Fibroblast of the aortic adventitia (primary cell): ENCODE measurements around the gene SH3PXD2A. TPM values are rescaled to one million over a fixed set of nuclear protein-coding genes. Genes with fewer than 3 reads are reported as not detected.

Experiments
- DNase-seq: peaks from one replicate; pipeline ENCODE4 v3.0.0-alpha.2; 2010; ENCODE audit warnings: low read depth
- H3K4me3 ChIP-seq: 2 replicates; pipeline ENCODE4 v1.5.1; 2011; ENCODE audit warnings: low read depth, mild to moderate bottlenecking, control low read depth, low read length, moderate library complexity
- total RNA-seq: library from RNA; depleted of rRNA; stranded (reverse); fragments of >200 nt; gene quantifications from 2 replicates; pipeline ENCODE4 v1.2.3, GENCODE V29; 2012; ENCODE audit warnings: low replicate concordance
- TF ChIP-seq, protein P1 (sequence below): IDR thresholded peaks from 2 replicates; pipeline ENCODE4 v1.5.1; 2011; ENCODE audit warnings: mild to moderate bottlenecking, low read length, control low read depth, inconsistent platforms; ENCODE audit not compliant: insufficient read depth

SH3PXD2A gene
- total RNA-seq: 15.8 and 20.4 TPM in 2 replicates

GRCh38 chr10:103855424-103855823 lies at the start of gene SH3PXD2A:
SH3PXD2A (minus strand) TSS chr10:103855576; CDS start chr10:103855266, 310 bp downstream.
- peak within 1 kb of the TSS; percentile 74 for H3K4me3 ChIP-seq
- no peak for DNase-seq
- TF ChIP-seq, protein P1, sequence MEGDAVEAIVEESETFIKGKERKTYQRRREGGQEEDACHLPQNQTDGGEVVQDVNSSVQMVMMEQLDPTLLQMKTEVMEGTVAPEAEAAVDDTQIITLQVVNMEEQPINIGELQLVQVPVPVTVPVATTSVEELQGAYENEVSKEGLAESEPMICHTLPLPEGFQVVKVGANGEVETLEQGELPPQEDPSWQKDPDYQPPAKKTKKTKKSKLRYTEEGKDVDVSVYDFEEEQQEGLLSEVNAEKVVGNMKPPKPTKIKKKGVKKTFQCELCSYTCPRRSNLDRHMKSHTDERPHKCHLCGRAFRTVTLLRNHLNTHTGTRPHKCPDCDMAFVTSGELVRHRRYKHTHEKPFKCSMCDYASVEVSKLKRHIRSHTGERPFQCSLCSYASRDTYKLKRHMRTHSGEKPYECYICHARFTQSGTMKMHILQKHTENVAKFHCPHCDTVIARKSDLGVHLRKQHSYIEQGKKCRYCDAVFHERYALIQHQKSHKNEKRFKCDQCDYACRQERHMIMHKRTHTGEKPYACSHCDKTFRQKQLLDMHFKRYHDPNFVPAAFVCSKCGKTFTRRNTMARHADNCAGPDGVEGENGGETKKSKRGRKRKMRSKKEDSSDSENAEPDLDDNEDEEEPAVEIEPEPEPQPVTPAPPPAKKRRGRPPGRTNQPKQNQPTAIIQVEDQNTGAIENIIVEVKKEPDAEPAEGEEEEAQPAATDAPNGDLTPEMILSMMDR: peak; percentile 27

GRCh38 chr10:103901299-103901698 lies 45.9 kb upstream of the SH3PXD2A start:
- DNase-seq: no peak
- no peak overlapping the region for H3K4me3 ChIP-seq
- TF ChIP-seq, protein P1: no peak

DNA sequence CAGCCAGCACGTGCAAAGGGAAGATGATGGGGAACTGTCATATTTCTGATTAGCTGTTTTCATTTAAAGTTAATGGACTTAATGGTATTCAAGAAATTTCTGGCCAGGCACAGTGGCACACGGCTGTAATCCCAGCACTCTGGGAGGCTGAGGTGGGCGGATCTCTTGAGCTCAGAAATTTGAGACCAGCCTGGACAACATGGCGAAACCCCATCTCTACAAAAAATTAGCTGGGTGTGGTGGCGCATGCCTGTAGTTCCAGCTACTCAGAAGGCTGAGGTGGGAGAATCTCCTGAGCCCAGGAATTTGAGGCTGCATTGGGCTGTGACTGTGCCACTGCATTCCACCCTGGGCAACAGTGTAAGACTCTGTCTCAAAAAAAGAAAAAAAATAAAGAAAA lies 43.9 kb upstream of the SH3PXD2A start:
- TF ChIP-seq, protein P1: no peak
- no peak overlapping the region for H3K4me3 ChIP-seq
- no peak for DNase-seq

DNA sequence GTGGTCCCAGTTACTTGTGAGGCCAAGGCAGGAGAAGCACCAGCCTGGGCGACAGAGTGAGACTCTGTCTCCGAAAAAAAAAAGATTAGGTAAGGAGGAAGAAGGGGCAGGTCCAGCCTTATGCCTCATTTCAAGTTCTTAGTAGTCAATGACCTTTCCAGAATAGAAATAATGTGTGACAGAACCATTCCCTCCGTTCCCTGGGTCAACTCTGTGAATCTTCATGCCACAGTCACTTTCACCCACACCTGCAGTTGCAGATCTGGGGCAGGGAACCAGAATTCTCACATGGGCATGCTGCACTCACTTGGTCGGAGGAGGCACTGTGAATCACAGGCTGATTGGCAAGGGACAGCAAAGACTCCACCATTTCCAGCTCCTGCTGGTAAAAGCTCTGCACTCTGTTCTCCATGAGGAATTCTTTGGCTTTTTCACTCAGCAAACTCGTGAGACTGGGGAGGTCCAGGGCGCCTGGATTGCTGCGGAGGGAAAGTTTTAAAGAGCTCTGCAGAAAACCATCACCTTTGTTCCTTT lies 41.9 kb upstream of the SH3PXD2A start:
- DNase-seq: peak; percentile 62
- TF ChIP-seq, protein P1: peak; percentile 14
- no peak overlapping the region for H3K4me3 ChIP-seq

GRCh38 chr10:103896225-103896624 lies 40.8 kb upstream of the SH3PXD2A start:
- H3K4me3 ChIP-seq: no peak overlapping the region
- TF ChIP-seq, protein P1: no peak
- peak; percentile 11 for DNase-seq

DNA sequence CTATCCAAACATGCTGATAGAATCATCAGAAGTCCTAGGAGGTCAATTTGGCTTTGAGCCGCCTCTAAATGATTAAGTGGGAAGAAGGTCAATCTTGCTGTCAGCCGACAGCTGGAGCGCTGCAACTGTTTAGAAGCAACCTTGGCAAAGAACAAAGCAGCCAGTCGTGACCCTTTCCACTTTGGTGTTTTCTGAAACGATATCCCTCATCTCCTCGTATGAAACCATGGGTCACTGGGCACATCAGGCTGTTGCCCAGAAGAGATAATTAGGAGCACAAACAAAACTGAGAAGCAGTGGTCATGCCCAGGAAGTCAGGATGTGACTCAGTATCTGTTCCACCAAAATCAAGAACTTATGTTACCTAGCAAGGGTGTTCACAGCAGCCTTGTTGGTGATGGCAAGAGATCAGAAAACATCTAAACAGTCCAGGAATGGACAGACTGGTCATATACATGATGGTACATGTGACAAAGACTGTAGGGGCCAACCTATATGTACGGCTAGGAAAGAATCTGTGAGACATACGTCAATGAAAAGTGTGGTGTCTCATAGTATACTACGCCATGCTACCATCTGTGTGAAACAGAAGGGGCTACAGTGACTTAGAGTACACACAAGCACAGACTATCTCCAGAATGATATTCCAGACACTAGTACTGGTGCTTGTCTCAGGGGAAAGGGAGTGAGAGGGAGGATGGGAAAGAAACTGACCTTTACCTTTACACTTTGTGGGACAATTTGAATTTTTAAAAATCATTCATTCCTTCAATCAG lies 40.2 kb upstream of the SH3PXD2A start:
- peak; percentile 74 for DNase-seq
- H3K4me3 ChIP-seq: no peak overlapping the region
- TF ChIP-seq, protein P1: no peak
